HEK293T (cell line): ENCODE measurements around the gene MBD3L4.

Experiments used
- FOXA1 ChIP-seq: fragments of 450-650 bp; IDR thresholded peaks from 2 replicates; pipeline ENCODE4 v1.6.1; 2016; ENCODE audit warnings: mild to moderate bottlenecking
- SP1 ChIP-seq: fragments of 450-650 bp; IDR thresholded peaks from 2 replicates; pipeline ENCODE4 v1.6.1; 2017

GRCh38 chr19:6999933-7000332 is 40.0 kb downstream of the MBD3L4 start:
- no peak for TF ChIP-seq FOXA1
- TF ChIP-seq SP1, result no peak
